Lower lobe of right lung (tissue), 2 donors: ENCODE results near the gene PLLP. TPM values are rescaled to one million over a fixed set of nuclear protein-coding genes. Genes with fewer than 3 reads are reported as not detected.

ENCODE experiments used
- ATAC-seq, 2 donors: fragments of 200-7000 bp; cut with Tn5 transposase; one replicate each; pipeline ENCODE4 v1.9.1; 2020 to 2022; ENCODE audit warnings: mild to moderate bottlenecking in 2 of 2, moderate library complexity in 2 of 2
- DNase-seq: peaks from one replicate; pipeline ENCODE4 v3.0.0-alpha.2; 2020
- H3K27ac ChIP-seq: fragments of 200-600 bp; one replicate; pipeline ENCODE4 v1.8.0; 2022
- H3K27me3 ChIP-seq: fragments of 200-600 bp; one replicate; pipeline ENCODE4 v1.8.0; 2022; ENCODE audit warnings: low read depth
- H3K36me3 ChIP-seq: fragments of 200-600 bp; one replicate; pipeline ENCODE4 v1.8.0; 2022; ENCODE audit warnings: mild to moderate bottlenecking
- H3K4me1 ChIP-seq: fragments of 200-600 bp; one replicate; pipeline ENCODE4 v1.8.0; 2022
- H3K4me3 ChIP-seq: fragments of 200-600 bp; one replicate; pipeline ENCODE4 v1.8.0; 2022; ENCODE audit warnings: mild to moderate bottlenecking
- H3K9me3 ChIP-seq: fragments of 200-600 bp; one replicate; pipeline ENCODE4 v1.8.0; 2022
- intact Hi-C: fragments of 100-400 bp; cut with DNase I; formaldehyde crosslinking; loops from one replicate; pipeline ENCODE4 v1.11.0; 2022
- total RNA-seq: library from RNA; stranded (reverse); fragmentation: NEBNext Ultra II Directional; extraction: Animal tissue kit (Norgen Biotek cat#: 25700); gene quantifications from one replicate; pipeline ENCODE4 v1.2.1, GENCODE V29; 2021
- TF ChIP-seq, protein P1 (sequence below): fragments of 200-600 bp; IDR thresholded peaks from one replicate; pipeline ENCODE4 v1.8.0; 2022; ENCODE audit warnings: antibody characterized with exemption, mild to moderate bottlenecking
- donor health status: DM: no; HTN: yes; CAD: no; lungs with severe emphysema.

The PLLP gene
- total RNA-seq, 1 donor from 2014 or later = 77.5 TPM

DNA sequence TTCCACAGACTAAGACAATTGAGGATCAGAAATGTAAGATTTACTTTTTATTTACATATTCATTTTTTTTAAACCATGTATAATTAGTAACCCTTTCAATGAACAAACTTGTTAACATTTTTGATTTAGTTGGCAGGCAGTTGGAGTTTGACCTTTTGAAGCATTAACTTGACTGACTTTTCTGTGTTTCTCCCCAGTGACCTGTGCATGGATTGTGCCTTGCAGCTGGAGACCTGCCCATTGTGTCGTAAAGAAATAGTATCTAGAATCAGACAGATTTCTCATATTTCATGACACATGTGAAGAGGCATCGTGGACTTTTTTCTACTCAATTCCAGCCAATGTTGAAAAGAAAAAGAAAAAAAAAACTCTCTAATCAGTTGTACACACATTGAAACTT is 45.8 kb downstream of the PLLP start:
- Histone ChIP-seq H3K36me3 (peaks cover 63% of the 10 kb centered on the region), H3K27ac (no peak overlapping the region), H3K4me1 (peaks cover 11% of the 10 kb centered on the region), H3K27me3 (no peaks in the 10 kb centered on the region), H3K9me3 (no peaks in the 10 kb centered on the region), H3K4me3 (no peak overlapping the region)
- ATAC-seq (no peak), DNase-seq (no peak)
- intact Hi-C loops = no loop called here
- TF ChIP-seq, protein P1, sequence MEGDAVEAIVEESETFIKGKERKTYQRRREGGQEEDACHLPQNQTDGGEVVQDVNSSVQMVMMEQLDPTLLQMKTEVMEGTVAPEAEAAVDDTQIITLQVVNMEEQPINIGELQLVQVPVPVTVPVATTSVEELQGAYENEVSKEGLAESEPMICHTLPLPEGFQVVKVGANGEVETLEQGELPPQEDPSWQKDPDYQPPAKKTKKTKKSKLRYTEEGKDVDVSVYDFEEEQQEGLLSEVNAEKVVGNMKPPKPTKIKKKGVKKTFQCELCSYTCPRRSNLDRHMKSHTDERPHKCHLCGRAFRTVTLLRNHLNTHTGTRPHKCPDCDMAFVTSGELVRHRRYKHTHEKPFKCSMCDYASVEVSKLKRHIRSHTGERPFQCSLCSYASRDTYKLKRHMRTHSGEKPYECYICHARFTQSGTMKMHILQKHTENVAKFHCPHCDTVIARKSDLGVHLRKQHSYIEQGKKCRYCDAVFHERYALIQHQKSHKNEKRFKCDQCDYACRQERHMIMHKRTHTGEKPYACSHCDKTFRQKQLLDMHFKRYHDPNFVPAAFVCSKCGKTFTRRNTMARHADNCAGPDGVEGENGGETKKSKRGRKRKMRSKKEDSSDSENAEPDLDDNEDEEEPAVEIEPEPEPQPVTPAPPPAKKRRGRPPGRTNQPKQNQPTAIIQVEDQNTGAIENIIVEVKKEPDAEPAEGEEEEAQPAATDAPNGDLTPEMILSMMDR = no peak

- H3K9me3 ChIP-seq = no peaks in the 10 kb centered on the region
- peaks cover 11% of the 10 kb centered on the region for H3K4me1 ChIP-seq
- ATAC-seq = no peak
- H3K27me3 ChIP-seq = no peaks in the 10 kb centered on the region
- no peak for DNase-seq
- peaks cover 90% of the 10 kb centered on the region for H3K36me3 ChIP-seq
- TF ChIP-seq, protein P1 = no peak
- intact Hi-C loops = no loop called here
- H3K27ac ChIP-seq = no peak overlapping the region
- H3K4me3 ChIP-seq = no peak overlapping the region
These were observed 48.5 kb downstream of the PLLP start for GRCh38 chr16:57236022-57236350.

DNA sequence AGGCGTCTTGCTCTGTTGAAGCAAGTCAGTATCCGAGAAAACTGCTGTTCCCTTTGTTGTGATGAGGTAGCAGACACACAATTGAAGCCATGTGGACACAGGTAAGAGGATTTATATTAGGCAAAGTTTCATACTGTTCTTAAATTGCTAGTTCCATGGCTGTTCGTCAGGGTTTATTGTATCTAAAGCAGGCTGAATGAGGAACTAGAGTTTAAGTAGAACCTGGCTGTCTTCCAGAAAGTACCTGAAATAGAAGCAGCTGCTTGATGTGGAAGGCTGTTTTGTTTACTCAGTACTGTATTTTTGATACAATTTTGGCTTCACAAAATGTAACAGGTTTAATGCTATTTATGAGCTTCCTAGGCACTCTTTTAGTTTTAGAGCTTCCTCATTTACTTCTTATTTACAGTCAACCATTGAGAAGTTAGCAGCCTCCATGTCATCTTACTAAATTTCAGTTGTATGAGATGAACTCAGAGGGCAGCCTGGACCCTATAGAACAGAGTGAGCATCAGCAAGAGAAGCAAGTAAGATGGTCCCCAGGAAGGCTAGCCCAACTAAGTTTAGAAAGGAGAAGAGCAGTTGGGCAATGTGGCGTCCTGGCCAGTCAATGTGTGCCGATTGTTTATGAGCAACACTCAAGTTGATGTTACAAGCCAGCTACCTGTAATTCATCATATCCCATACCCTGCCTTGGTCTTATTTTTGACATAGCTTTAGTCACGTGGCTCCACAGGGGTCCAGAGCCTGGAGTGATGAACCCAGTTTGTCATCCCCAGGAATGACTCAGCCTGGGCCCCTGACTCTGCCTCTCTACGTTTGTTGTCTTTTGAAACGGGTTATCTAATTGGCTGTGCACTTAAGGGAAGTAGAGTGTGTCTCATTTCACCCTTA is 49.1 kb downstream of the PLLP start:
- Histone ChIP-seq H3K36me3 (peaks cover 94% of the 10 kb centered on the region), H3K4me1 (peaks cover 11% of the 10 kb centered on the region), H3K9me3 (no peaks in the 10 kb centered on the region), H3K4me3 (no peak overlapping the region), H3K27ac (no peak overlapping the region), H3K27me3 (no peaks in the 10 kb centered on the region)
- ATAC-seq (peak; percentile 57 to 80), DNase-seq (no peak)
- intact Hi-C loops = no loop called here
- TF ChIP-seq, protein P1 = no peak

GRCh38 chr16:57234707-57235092 is 49.8 kb downstream of the PLLP start:
- Histone ChIP-seq H3K9me3 (no peaks in the 10 kb centered on the region), H3K27ac (no peak overlapping the region), H3K27me3 (no peaks in the 10 kb centered on the region), H3K36me3 (peaks cover 94% of the 10 kb centered on the region), H3K4me3 (no peak overlapping the region), H3K4me1 (peaks cover 11% of the 10 kb centered on the region)
- TF ChIP-seq, protein P1 = no peak
- intact Hi-C loops = no loop called here
- ATAC-seq (no peak), DNase-seq (no peak)

DNA sequence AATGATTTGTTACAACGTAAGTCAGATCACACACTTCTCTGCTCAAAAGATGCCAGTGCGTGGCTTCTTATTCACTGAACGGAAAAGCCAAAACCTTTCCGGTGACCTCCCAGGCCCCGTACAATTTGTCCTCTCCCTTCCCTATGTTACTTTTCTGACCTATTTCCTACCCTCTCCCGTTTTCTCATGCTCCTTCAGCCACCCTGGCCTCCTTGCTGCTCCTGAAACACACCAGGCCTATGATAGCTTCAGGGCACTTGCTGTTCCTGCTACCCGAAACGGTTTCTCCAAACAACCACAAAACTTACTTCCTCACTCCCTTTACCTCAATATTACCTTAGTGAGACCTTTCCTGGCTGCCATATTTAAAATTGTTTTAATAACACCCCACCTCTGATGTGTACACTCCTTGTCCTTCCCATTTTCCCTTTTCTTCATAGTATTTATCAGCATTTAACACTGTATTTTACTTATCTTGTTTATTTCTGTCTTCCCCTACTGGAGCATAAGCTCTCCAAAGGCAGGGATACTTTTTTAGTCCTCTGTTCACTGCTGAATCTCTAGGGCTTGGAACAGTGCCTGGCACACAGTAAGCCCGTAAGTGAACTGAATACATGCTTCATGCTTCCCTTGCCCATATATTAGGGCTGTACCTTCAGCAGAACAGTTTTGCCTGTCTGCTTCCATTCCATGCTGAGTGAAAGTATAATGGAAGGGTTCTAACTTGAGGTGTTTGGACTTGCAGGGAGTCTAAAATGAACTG is 50.3 kb downstream of the PLLP start:
- ATAC-seq = no peak
- DNase-seq = no peak
- Histone ChIP-seq H3K9me3 (no peaks in the 10 kb centered on the region), H3K4me3 (no peak overlapping the region), H3K36me3 (peaks cover 94% of the 10 kb centered on the region), H3K27me3 (no peaks in the 10 kb centered on the region), H3K27ac (no peak overlapping the region), H3K4me1 (peaks cover 11% of the 10 kb centered on the region)
- TF ChIP-seq, protein P1 = no peak
- intact Hi-C loops = no loop called here
